ENCODE measurements around the gene ANKRD42.
"Not testable (repeated sequence)": the region's sequence is repeated elsewhere in the genome, so short reads cannot be mapped to it uniquely, and the experiment has no call there.

Gene ANKRD42

GRCh38 chr11:83241291-83241946 lies 47.9 kb downstream of the ANKRD42 start:
- DNase-seq (ENCODE audit: low read depth in 2 of 2): no peak

- DNase-seq (ENCODE audit: low read depth in 2 of 2): no peak
These were observed 55.9 kb downstream of the ANKRD42 start for GRCh38 chr11:83249445-83249844.

DNA sequence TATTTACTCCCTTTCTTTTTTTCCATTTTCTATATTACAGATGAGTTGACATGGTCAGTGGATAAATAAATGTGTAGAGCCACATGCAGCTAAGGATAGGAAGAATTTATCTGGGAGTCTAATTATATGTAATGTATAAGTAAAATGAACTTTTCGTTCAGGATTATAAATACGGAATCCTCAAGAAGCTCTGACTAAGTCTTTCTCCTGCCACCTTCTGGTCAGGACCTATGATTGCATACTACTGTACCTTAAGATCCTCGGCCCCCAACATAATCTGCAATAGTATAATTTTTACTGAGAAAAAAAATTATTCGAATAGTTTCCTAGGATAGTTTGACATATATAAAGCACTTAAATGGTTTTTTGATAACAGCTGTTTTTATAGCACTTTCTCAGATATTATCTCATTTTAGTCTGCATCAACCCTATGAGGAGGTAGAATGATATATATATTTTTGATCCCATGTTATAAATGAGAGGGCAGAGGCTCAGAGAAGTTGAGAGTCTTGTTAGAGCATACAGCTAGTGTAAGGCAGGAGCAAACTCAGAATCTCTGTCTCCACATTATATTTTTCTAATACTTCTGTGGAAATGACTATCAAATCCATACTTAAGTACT lies 56.6 kb downstream of the ANKRD42 start:
- DNase-seq (ENCODE audit: low read depth in 2 of 2): no peak

DNA sequence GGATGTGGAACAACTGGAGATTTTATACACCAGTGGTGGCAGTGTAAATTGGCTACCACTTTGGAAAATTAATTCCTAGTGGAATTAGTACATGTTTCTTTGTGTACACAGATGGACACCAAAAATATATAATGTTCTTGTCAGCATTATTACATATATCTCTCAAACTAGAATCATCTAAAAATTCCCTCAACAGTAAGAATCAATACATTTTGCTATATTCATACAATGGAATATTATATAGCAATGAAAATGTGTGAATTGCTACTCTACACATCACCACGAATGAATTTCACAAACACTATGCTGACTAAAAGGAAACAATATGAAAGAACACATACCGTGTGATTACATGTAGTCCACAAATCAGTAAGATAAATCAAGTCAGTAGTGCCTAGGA lies 58.8 kb downstream of the ANKRD42 start:
- DNase-seq (ENCODE audit: low read depth in 2 of 2): no peak

- no peak for DNase-seq (ENCODE audit: low read depth in 2 of 2)
These were observed 59.4 kb downstream of the ANKRD42 start for GRCh38 chr11:83252941-83253340.

DNA sequence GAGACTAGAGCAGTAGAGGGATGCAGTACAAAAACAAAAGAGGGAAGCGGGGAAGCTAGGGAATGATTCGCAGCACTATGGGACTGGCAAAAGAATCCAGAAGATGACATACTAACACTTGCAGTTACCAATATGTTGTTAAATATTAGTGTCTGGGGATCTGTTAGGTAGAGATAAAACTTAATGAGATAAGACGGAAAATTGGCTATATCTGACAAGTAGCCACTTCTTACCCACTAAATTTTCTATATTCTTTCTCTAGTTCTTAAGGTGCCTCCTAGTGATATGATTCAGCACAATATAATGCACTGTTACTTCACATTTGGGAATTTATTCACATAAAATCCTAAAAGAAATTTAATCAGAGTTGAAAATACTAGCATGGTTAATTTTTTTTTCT lies 61.9 kb downstream of the ANKRD42 start:
- no peak for DNase-seq (ENCODE audit: low read depth in 2 of 2)

DNA sequence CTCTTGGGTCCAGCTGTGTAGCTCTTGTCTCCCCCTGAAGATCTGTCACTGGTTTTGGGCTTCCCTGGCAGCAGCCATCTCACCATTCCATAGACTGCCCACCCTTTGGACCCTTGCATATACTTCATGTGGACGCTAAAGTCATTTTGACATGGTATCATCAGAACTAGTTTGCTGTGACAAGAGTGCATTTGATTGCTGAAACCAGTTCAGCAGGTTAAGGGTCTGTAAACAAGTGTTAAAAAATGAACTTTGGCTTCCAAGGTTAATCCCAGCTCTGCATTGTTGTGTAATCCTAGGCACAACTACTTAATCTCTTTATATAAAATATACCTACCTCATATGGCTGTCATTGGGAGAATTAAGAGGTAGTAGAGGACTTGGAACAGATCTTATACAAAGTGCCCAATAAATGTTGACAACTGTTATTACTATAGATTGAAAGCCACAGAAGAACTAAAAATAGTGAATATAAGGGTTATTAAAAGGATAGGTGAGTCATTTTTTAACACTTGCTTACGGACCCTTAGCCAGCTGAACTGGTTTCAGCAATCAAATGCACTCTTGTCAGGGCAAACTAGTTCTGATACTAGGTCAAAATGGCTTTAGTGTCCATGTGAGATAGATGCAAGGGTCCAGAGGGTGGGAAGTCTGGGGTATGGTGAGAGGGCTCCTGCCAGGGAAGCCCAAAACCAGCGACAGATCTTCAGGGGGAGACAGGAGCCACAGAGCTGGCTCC lies 63.3 kb downstream of the ANKRD42 start:
- no peak for DNase-seq (ENCODE audit: low read depth in 2 of 2)

- no peak for DNase-seq (ENCODE audit: low read depth in 2 of 2)
These were observed 64.3 kb downstream of the ANKRD42 start for GRCh38 chr11:83257761-83258168.

DNA sequence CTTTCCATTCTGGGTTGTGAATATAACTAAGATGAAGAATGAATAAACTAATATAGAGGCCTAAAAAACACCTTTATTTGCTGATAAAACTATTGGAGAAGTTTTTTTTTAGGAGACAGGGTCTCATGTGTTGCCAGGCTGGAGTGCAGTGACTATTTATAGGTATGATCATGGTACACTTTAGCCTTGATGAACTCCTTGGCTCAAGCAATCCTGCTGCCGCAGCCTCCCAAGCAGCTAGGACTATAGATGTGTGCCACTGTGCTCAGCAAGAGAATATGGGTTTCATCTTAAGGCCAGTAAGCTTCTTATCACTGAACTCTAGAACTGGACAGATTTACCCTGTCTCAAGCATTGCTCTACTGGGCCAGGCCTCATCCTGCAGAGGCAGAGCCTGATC lies 66.0 kb downstream of the ANKRD42 start:
- no peak for DNase-seq (ENCODE audit: low read depth in 2 of 2)

DNA sequence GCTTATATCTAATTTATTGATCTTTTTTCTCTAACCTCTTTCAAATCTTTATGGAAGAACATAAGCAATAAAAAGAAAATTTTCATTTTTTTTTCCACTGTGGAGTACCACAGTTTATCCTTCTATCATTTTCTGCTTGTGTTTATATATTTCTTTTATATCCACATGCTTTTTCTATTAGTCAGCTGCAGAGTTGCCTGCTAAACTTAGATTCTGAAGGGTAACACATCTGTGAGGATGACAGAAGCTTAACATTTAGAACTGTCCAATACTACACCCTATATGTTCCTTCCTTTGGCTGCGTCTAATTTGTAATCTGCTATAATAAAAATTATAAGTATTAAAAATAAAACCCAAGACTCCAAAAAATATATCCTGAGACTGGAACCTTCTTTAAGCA lies 71.8 kb downstream of the ANKRD42 start:
- no peak for DNase-seq (ENCODE audit: low read depth in 2 of 2)

- DNase-seq (ENCODE audit: low read depth in 2 of 2): not testable (repeated sequence)
These were observed 75.6 kb downstream of the ANKRD42 start for GRCh38 chr11:83269080-83269479.

- not testable (repeated sequence) for DNase-seq (ENCODE audit: low read depth in 2 of 2)
These were observed 78.2 kb downstream of the ANKRD42 start for GRCh38 chr11:83271734-83272133.

DNA sequence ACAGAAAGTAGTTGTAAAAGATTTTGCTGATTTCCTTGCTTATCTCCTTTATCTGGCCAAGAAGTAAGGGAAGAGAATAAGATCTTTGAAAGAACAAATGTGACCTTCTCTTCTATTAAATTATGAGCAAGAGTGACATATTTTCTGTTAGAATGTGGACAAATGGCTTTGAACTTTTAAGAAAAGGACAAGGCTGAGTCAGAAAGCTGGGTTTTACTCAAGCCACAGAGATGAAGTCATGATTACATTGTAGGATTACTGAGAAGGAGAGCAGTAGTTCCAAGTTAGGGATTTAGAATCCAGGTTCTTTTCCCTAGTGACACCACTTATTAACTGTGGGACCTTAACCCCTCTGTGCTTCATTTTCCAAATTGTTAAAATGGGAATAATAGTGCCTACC lies 79.1 kb downstream of the ANKRD42 start:
- DNase-seq (ENCODE audit: low read depth in 2 of 2): no peak

DNA sequence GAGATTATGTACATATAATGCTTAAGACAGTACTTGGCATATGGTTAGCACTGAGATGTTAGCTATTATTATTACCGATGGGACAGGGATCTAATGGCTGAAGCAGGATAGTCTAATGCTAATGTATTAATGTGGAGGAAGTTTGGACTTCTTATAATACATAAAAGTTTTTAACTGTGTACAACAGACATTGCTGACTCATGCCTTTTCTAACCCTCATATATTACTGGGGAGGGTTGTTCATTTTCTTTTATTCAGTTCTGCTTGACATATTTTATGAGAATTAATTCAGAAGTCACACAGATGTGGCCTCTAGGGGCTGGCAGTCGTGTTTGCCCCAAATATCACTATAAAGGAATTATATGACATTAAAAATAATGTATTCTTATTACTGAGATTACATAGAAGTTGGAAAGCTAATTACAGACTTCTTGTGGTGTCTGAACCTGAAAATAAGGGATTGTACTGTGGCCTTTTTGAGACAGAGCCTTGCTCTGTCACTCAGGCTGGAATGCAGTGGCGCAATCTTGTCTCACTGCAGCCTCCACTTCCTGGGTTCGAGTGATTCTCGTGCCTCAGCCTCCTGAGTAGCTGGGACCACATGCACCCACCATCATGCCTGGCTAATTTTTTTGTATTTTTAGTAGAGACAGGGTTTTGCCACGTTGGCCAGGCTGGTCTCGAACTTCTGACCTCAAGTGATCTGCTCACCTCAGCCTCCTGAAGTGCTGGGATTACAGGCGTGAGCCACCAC lies 82.6 kb downstream of the ANKRD42 start:
- no peak for DNase-seq (ENCODE audit: low read depth in 2 of 2)

DNA sequence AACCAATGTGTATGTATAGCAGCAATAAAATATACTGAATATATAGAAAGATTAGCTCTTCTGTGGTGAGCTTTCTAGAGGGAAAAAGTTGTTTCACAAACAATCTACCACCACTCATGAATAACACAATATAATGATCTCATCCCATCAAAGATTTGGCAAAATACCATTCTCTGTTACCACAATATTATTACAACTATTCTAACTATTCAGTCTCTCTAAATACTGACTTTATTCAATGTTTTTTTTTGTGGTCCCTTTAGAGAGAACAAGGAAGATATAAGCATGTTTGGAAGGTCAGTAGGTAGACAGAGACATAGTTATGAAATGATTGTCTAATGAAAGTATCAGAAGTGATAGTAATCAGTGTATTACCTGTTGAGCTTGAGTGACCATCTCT lies 84.8 kb downstream of the ANKRD42 start:
- no peak for DNase-seq (ENCODE audit: low read depth in 2 of 2)

GRCh38 chr11:83280256-83280655 lies 86.7 kb downstream of the ANKRD42 start:
- no peak for DNase-seq (ENCODE audit: low read depth in 2 of 2)

DNA sequence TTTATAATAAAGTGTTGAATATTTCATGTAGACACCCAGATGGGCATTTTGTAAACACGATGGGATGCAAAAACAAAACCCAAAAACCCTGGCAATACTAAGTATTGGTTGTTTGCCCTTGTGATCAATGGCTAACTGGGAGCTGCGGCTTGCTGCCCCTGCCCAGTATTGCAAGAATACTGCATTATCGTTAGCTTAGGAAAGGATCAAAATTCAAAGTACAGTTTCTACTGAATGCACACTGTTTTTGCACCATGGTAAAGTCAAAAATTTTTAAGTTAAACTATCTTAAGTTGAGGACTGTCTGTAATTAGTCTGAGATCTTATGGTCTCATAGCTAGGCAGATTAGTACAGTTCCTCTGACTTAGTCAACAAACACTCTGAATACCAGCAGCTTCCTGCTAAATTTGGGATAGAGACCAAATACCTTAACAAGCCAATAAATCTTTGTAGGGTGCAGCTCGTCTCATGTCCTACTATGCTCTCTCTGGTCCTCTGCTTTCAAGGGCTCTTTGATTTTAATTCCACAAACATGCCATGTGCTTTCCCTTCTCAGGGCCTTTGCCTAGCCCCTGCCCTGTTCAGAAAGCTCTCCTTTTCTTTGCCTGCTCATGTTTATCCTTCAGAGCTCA lies 88.7 kb downstream of the ANKRD42 start:
- no peak for DNase-seq (ENCODE audit: low read depth in 2 of 2)

DNA sequence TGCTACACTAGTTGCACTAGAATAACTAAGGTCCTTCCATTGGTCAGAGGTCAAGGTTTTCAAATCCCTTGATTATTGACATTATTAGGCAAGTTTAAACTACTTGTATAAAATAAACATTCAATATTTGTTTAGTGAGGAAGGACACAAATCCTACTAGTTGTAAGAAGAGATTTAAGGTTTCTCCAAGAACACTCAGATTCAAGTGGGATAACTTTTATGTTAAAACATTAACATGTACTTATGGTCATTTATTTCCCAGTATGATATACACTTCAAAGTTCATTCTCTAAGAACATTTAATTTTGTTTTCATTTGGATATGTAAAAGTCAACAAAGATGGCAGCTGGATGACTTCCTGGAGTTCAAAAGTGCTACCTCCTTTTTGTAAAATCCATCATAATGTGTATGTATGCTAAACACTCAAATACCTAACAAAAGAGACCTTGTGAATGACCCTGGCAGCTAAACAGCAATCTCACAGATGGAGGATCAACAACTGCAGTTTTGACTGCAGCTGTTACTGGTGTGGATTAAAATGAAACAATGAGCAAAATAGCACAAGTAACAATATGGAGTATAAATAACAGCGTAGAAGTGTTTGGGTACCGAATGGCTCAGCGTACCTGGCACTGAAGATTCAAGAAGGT lies 91.1 kb downstream of the ANKRD42 start:
- DNase-seq (ENCODE audit: low read depth in 2 of 2): no peak

DNA sequence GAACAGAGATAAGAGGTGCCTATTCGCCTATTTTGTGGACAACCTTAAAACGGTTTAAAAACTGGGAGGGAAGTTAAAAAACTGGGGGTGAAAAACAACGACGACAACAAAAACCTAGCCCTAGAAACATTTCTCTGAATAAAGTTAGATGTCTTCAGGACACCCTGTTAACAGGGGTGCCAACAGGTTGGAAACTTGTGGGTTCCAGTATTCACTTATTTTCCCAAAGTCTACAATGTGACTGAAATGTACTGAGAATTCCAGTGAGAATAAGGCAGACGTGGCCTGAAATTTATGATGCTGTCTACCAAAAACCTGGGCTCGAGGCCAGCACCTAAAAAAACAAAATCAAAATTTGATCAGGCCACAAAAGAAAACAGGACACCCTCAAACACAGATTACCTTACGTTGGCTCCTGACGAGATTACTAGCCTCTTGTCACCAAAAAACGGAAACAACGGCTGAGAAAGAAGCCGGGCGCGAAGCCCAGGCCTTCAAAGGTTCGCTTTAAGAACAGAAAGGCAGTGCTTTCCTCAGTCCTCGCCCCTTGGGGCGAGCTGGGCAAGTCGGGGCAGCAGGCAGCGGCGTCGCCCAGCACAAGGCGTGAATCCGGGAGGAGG lies 91.7 kb downstream of the ANKRD42 start:
- no peak for DNase-seq (ENCODE audit: low read depth in 2 of 2)

DNA sequence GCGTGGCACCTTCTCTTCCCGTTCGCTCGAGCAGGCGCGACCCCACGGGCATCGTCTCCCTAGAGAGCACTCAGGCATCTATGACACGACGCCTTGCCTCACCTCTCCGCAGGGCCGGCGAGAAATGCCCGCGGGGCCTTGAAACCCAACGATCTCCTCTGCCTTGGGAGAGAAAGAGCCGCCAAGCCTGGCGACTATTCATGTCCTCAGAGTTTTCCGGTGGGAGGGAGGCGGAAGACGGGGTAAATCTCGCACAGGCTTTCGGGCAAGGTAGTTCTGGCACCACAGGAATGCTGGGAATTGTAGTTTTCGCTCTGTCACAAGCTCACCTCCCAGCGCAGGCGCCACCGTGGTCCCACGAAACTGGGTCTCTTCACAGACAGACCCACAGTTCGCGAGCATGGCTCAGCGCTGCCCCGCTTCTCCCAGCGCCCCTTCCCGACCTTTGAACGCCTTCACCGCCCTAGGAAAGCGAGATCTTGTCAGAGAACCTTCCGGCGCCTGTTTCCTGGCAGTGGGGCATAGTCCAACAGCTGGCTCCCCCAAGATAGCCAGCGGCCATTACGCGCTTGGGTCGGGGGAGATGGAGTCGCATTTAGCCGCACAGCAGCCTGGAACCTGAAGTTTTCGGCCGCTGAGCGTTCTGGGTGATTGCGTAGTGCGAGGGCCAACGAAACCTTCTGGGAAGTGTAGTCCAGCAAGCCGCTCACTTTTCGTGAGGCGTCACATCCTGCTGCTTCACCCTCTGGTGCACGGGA lies 92.4 kb downstream of the ANKRD42 start, which contains the start of gene CCDC90B:
Gene CCDC90B (minus strand): TSS at position 597 of the 758 bp plus-strand sequence. CDS start 395 bp downstream, at position 202.
- DNase-seq (ENCODE audit: low read depth in 2 of 2): peak; percentile 83 to 86

All from stimulated activated CD8-positive, alpha-beta memory T cell treated with anti-CD3 and anti-CD28 coated beads, Interleukin-7, amount 100 ng/mL, for 1 hour (primary cell).